Keratinocyte (primary cell): ENCODE data around the gene METTL5.

Experiments
- CTCF ChIP-seq, 3 experiments: IDR thresholded peaks in 1 of 3; conservative IDR thresholded peaks in 1 of 3; optimal IDR thresholded peaks in 1 of 3; 2 replicates in 2 of 3; 3 replicates in 1 of 3; pipeline versions ENCODE3 to v1.5.1; 2011; ENCODE audit warnings: low read length in 3 of 3, mild to moderate bottlenecking in 3 of 3, moderate library complexity in 2 of 3, control low read depth in 1 of 3, inconsistent platforms in 1 of 3; ENCODE audit not compliant: insufficient read depth in 2 of 3; ENCODE audit errors: extremely low read depth in 1 of 3
- EZH2 ChIP-seq: IDR thresholded peaks from one replicate; pipeline ENCODE4 v1.6.1; 2012; ENCODE audit warnings: inconsistent platforms, mild to moderate bottlenecking, low read length, moderate library complexity

- TF ChIP-seq CTCF (optimal IDR thresholded peaks at IDR 0.05 in 1 of 3, IDR thresholded peaks at IDR 0.05 in 1 of 3, conservative IDR thresholded peaks at IDR 0.05 in 1 of 3; ENCODE audit: extremely low read depth in 1 of 3, insufficient read depth in 2 of 3, low read length in 3 of 3) (no peak), EZH2 (no peak)
Measured at GRCh38 chr2:169823996-169824372, 721 bp downstream of the METTL5 start.
